HepG2 (cell line): ENCODE results near the gene EFEMP2. TPM values are rescaled to one million over a fixed set of nuclear protein-coding genes. Genes with fewer than 3 reads are reported as not detected.

Experiments
- ATAC-seq: fragments of 200-7000 bp; cut with Tn5 transposase; 3 replicates; pipeline ENCODE4 v1.9.1; 2020; ENCODE audit warnings: mild to moderate bottlenecking, moderate library complexity
- BruUV-seq: library from RNA; stranded (reverse); fragments of 400-500 nt; replicated peaks from 2 replicates; lab custom pipeline; 2021; lab: Mats Ljungman, UMichigan
- CTCF ChIA-PET: fragments of 300-600 bp; formaldehyde crosslinking; extraction: SDS; loops from one replicate; lab custom pipeline; 2021; ENCODE audit warnings: low total read pairs, inconsistent platforms, low intra/inter-chr PET ratio; lab: Yijun Ruan, JAX
- POLR2A ChIA-PET: fragments of 350-600 bp; sonication (Branson Sonifier 250); formaldehyde crosslinking; loops from one replicate; lab custom pipeline; 2020; ENCODE audit warnings: antibody characterized with exemption, inconsistent platforms; lab: Yijun Ruan, JAX
- DNase-seq: peaks from one replicate; pipeline ENCODE4 v3.0.0-alpha.2; 2015; ENCODE audit warnings: low spot score
- FAIRE-seq: peaks from 3 replicates; lab custom pipeline; 2011; peaks lifted over from hg19 to GRCh38; lab: Jason Lieb, UNC
- H2AFZ ChIP-seq: one replicate; pipeline ENCODE4 v1.6.1; 2011; ENCODE audit warnings: low read length, inconsistent platforms
- H3K27ac ChIP-seq: fragments of 300-600 bp; 3 replicates; pipeline ENCODE4 v1.8.0; 2011; ENCODE audit warnings: mixed run types, mild to moderate bottlenecking, mixed read lengths, low read length, inconsistent platforms; ENCODE audit not compliant: insufficient read depth; ENCODE audit errors: extremely low read length
- H3K27me3 ChIP-seq, 2 experiments: fragments of 200-600 bp in 1 of 2; 2 replicates in 1 of 2; 3 replicates in 1 of 2; pipeline versions ENCODE4 v1.6.0 to v1.8.0; 2011; ENCODE audit warnings: low read length in 2 of 2, mild to moderate bottlenecking in 2 of 2, moderate library complexity in 2 of 2, inconsistent platforms in 1 of 2; ENCODE audit not compliant: insufficient read depth in 2 of 2, control insufficient read depth in 1 of 2
- H3K36me3 ChIP-seq, 2 experiments: fragments of 200-600 bp in 1 of 2; replicated peaks in 1 of 2; 2 replicates in 1 of 2; 3 replicates in 1 of 2; pipeline versions ENCODE4 v1.5.1 to v1.8.0; 2011; ENCODE audit warnings: low read length in 2 of 2, inconsistent platforms in 1 of 2; ENCODE audit not compliant: insufficient read depth in 2 of 2, control insufficient read depth in 1 of 2
- H3K4me1 ChIP-seq: 2 replicates; pipeline ENCODE4 v1.5.1; 2012; ENCODE audit warnings: low read length, inconsistent platforms; ENCODE audit not compliant: insufficient read depth
- H3K4me2 ChIP-seq: 2 replicates; pipeline ENCODE4 v1.6.0; 2011; ENCODE audit warnings: low read depth, low read length, inconsistent platforms
- H3K4me3 ChIP-seq, 3 experiments: fragments of 200-600 bp in 1 of 3; sonication (generic), shearing (Covaris generic) in 1 of 3; replicated peaks in 1 of 3; 2 replicates each; pipeline ENCODE4 v1.5.1; 2011 to 2016; ENCODE audit warnings: low read length in 3 of 3, inconsistent platforms in 2 of 3, low read depth in 2 of 3, mild to moderate bottlenecking in 2 of 3, control low read depth in 1 of 3, mixed read lengths in 1 of 3; ENCODE audit not compliant: insufficient read depth in 1 of 3
- H3K79me2 ChIP-seq: one replicate; pipeline ENCODE4 v1.6.1; 2011; ENCODE audit warnings: low read length, inconsistent platforms; ENCODE audit not compliant: insufficient read depth
- H3K9ac ChIP-seq: 2 replicates; pipeline ENCODE4 v1.6.0; 2011; ENCODE audit warnings: mild to moderate bottlenecking, low read depth, low read length, inconsistent platforms; ENCODE audit not compliant: insufficient read depth
- H3K9me3 ChIP-seq: 2 replicates; pipeline ENCODE4 v1.5.1; 2012; ENCODE audit warnings: mild to moderate bottlenecking, low read length
- H4K20me1 ChIP-seq: 2 replicates; pipeline ENCODE4 v1.6.0; 2011; ENCODE audit warnings: inconsistent platforms, mild to moderate bottlenecking, low read length, moderate library complexity; ENCODE audit not compliant: insufficient read depth
- BHLHE40 ChIP-seq: IDR thresholded peaks from 2 replicates; pipeline ENCODE4 v1.6.1; 2011; ENCODE audit warnings: low read length, improper control_type of control experiment
- ELF3 ChIP-seq: IDR thresholded peaks from 2 replicates; pipeline ENCODE4 v1.6.1; 2016; ENCODE audit warnings: missing genetic modification reagents, missing compliant biosample characterization
- GABPB1 ChIP-seq: IDR thresholded peaks from 2 replicates; pipeline ENCODE4 v1.6.1; 2016; ENCODE audit warnings: mild to moderate bottlenecking, missing genetic modification reagents, moderate library complexity, missing compliant biosample characterization
- GATAD2A ChIP-seq: IDR thresholded peaks from 2 replicates; pipeline ENCODE4 v1.6.1; 2016
- HDAC2 ChIP-seq: sonication (generic); formaldehyde crosslinking; IDR thresholded peaks from 2 replicates; pipeline ENCODE4 v1.4.0; 2020; ENCODE audit warnings: missing genetic modification reagents
- HNF4A ChIP-seq: sonication (generic); formaldehyde crosslinking; IDR thresholded peaks from 2 replicates; pipeline ENCODE4 v1.4.0; 2020; ENCODE audit warnings: missing genetic modification reagents
- KAT8 ChIP-seq: IDR thresholded peaks from 2 replicates; pipeline ENCODE4 v1.6.1; 2016; ENCODE audit warnings: missing genetic modification reagents, missing compliant biosample characterization
- NFYC ChIP-seq: IDR thresholded peaks from 2 replicates; pipeline ENCODE4 v1.6.1; 2016; ENCODE audit warnings: missing genetic modification reagents, missing compliant biosample characterization
- PHB2 ChIP-seq: fragments of 450-650 bp; IDR thresholded peaks from 2 replicates; pipeline ENCODE4 v1.6.1; 2018; ENCODE audit not compliant: partially characterized antibody
- PHF20 ChIP-seq: sonication (generic); formaldehyde crosslinking; IDR thresholded peaks from 2 replicates; pipeline ENCODE4 v1.5.0; 2020; ENCODE audit warnings: mild to moderate bottlenecking, missing genetic modification reagents
- POLR2AphosphoS2 ChIP-seq: IDR thresholded peaks from 2 replicates; pipeline ENCODE4 v1.6.1; 2011; ENCODE audit warnings: low read depth, low read length, improper control_type of control experiment
- RAD51 ChIP-seq: fragments of 450-650 bp; IDR thresholded peaks from 2 replicates; pipeline ENCODE4 v1.6.1; 2016; ENCODE audit warnings: borderline replicate concordance
- RFXANK ChIP-seq: IDR thresholded peaks from 2 replicates; pipeline ENCODE4 v1.6.1; 2016
- SPEN ChIP-seq: sonication (generic); formaldehyde crosslinking; IDR thresholded peaks from 2 replicates; pipeline ENCODE4 v1.5.1; 2020; ENCODE audit warnings: low read depth, mild to moderate bottlenecking, missing genetic modification reagents
- STAT5B ChIP-seq: sonication (generic); formaldehyde crosslinking; IDR thresholded peaks from 2 replicates; pipeline ENCODE4 v1.4.0; 2020; ENCODE audit warnings: missing genetic modification reagents
- THAP11 ChIP-seq: IDR thresholded peaks from 2 replicates; pipeline ENCODE4 v1.6.1; 2016; ENCODE audit warnings: missing biosample characterization, missing genetic modification reagents
- XBP1 ChIP-seq: sonication (generic); formaldehyde crosslinking; IDR thresholded peaks from 2 replicates; pipeline ENCODE4 v1.5.0; 2020; ENCODE audit warnings: missing genetic modification reagents
- ZMYM3 ChIP-seq: sonication (generic); formaldehyde crosslinking; IDR thresholded peaks from 2 replicates; pipeline ENCODE4 v1.5.1; 2020; ENCODE audit warnings: mild to moderate bottlenecking, missing genetic modification reagents
- ZMYM4 ChIP-seq: sonication (generic); formaldehyde crosslinking; IDR thresholded peaks from 2 replicates; pipeline ENCODE4 v1.8.1; 2023; ENCODE audit warnings: mild to moderate bottlenecking, missing genetic modification reagents
- ZNF205 ChIP-seq: IDR thresholded peaks from 2 replicates; pipeline ENCODE4 v1.6.1; 2018; ENCODE audit warnings: missing biosample characterization, missing genetic modification reagents
- ZNF263 ChIP-seq: sonication (generic); formaldehyde crosslinking; IDR thresholded peaks from 2 replicates; pipeline ENCODE4 v1.4.0; 2020; ENCODE audit warnings: missing genetic modification reagents
- ZNF546 ChIP-seq: sonication (generic); formaldehyde crosslinking; conservative IDR thresholded peaks from 2 replicates; pipeline ENCODE4 v1.8.1; 2023; ENCODE audit warnings: mild to moderate bottlenecking, missing genetic modification reagents
- ZNF629 ChIP-seq: sonication (generic); formaldehyde crosslinking; conservative IDR thresholded peaks from 2 replicates; pipeline ENCODE4 v1.5.0; 2020; ENCODE audit warnings: missing genetic modification reagents
- ZSCAN9 ChIP-seq: IDR thresholded peaks from 2 replicates; pipeline ENCODE4 v1.6.1; 2016; ENCODE audit warnings: borderline replicate concordance
- ZZZ3 ChIP-seq: sonication (generic); formaldehyde crosslinking; IDR thresholded peaks from 2 replicates; pipeline ENCODE4 v1.4.0; 2020; ENCODE audit warnings: missing genetic modification reagents, mild to moderate bottlenecking, borderline replicate concordance
- WGBS: methylation state at CpG from one replicate; pipeline ENCODE4 v1.1.6; 2017; ENCODE audit warnings: low lambda C conversion rate; 5-methylcytosine and 5-hydroxymethylcytosine counted together
- in situ Hi-C: cut with HindIII; loops from 2 replicates; pipeline ENCODE4 v1.10.0; 2017; ENCODE audit warnings: low pct_unique_long_range_greater_than_20kb; ENCODE audit not compliant: extremely low pct_ligation_motif_present
- intact Hi-C: fragments of 100-400 bp; cut with micrococcal nuclease; formaldehyde crosslinking; loops from one replicate; pipeline ENCODE4 v1.10.0; 2022; ENCODE audit not compliant: unreplicated experiment
- polyA plus RNA-seq, 8 experiments: library from polyadenylated mRNA; depleted of rRNA in 3 of 8; stranded (reverse) in 7 of 8; unstranded in 1 of 8; fragments of >200 nt; fragmentation: Illumina TruSeq in 4 of 8; extraction: Trizol in 4 of 8; gene quantifications; 2 replicates each; pipeline versions ENCODE4 v1.2.1 to v1.2.3, GENCODE V29; 2011 to 2016; ENCODE audit warnings: low read depth in 4 of 8, missing spikeins in 1 of 8, mixed read lengths in 1 of 8; ENCODE audit not compliant: insufficient read depth in 1 of 8
- total RNA-seq, 5 experiments: library from RNA; depleted of rRNA; stranded (reverse); fragments of >200 nt; fragmentation: Illumina TruSeq; extraction: Trizol; gene quantifications; 2 replicates each; pipeline ENCODE4 v1.2.3, GENCODE V29; 2016; ENCODE audit warnings: low read depth in 1 of 5
- TF ChIP-seq, protein P1 (sequence below): IDR thresholded peaks from 2 replicates; pipeline ENCODE4 v1.6.1; 2012; ENCODE audit warnings: inconsistent platforms
- TF ChIP-seq, protein P2 (sequence below): IDR thresholded peaks from 2 replicates; pipeline ENCODE4 v1.6.1; 2016

The EFEMP2 gene
- total and polyA plus RNA-seq, 2 of the 13 experiments (the other 11 are each of a cell fraction or from before 2014, with no cell fraction given): 7.4 to 29.7 TPM

- no peak for TF ChIP-seq POLR2AphosphoS2
- TF ChIP-seq XBP1: no peak
- TF ChIP-seq PHF20 (CRISPR knock-in tag): no peak
Observed at GRCh38 chr11:65822776-65823528, 49.6 kb downstream of the EFEMP2 start (continued).

- Histone ChIP-seq H3K27me3 (no peaks in the 10 kb centered on the region), H3K4me1 (peaks cover 30% of the 10 kb centered on the region), H3K9ac (peak overlapping the region; percentile 27; the same call in 1 of the 2 replicates), H2AFZ (peak overlapping the region; percentile 59), H3K36me3 (no peaks in the 10 kb centered on the region), H3K4me2 (peak overlapping the region; percentile 70), H3K4me3 (peak overlapping the region in 2 of 3 experiments; percentile 3 to 51; a peak in 2 of 6 replicates), H3K27ac (no peak overlapping the region), H4K20me1 (no peaks in the 10 kb centered on the region), H3K9me3 (no peaks in the 10 kb centered on the region), H3K79me2 (no peaks in the 10 kb centered on the region)
- no TSS peak for BruUV-seq
- FAIRE-seq: no peak
- DNase-seq: peak; percentile 20
- ChIA-PET CTCF (no interaction called here), POLR2A (interaction anchor here (0.8 to 1.1 kb wide), 2 partner anchors 39 to 71 kb away, joined by 4 read pairs; partner anchors contain the start of gene MUS81)
- in situ Hi-C loops: no loop called here
- peak; percentile 59 for ATAC-seq
- intact Hi-C loops: loop anchor here (1.0 kb wide), 1 partner anchor 110 kb away; no protein-coding TSS in a partner anchor
- 0% methylated on average over 2 of the region's 8 CpGs for WGBS
- no peak for TF ChIP-seq STAT5B (CRISPR knock-in tag)
- TF ChIP-seq, protein P1, sequence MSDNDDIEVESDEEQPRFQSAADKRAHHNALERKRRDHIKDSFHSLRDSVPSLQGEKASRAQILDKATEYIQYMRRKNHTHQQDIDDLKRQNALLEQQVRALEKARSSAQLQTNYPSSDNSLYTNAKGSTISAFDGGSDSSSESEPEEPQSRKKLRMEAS: peak; percentile 62; the same call in 1 of the 2 replicates
- no peak for TF ChIP-seq KAT8 (CRISPR knock-in tag)
- peak; percentile 34; the same call in 1 of the 2 replicates for TF ChIP-seq BHLHE40
- TF ChIP-seq ZNF263 (CRISPR knock-in tag): peak; percentile 69
- TF ChIP-seq HNF4A (CRISPR knock-in tag): peak; percentile 91
- peak; percentile 88 for TF ChIP-seq ELF3
- TF ChIP-seq RFXANK (CRISPR knock-in tag): no peak
- TF ChIP-seq RAD51: no peak
- 0 out of 2 replicates have a peak, but pooled peaks have one; percentile 11 for TF ChIP-seq ZNF629 (CRISPR knock-in tag)
- no peak for TF ChIP-seq PHB2
- TF ChIP-seq NFYC (CRISPR knock-in tag): no peak
- TF ChIP-seq ZNF546 (CRISPR knock-in tag): no peak
- TF ChIP-seq, protein P2, sequence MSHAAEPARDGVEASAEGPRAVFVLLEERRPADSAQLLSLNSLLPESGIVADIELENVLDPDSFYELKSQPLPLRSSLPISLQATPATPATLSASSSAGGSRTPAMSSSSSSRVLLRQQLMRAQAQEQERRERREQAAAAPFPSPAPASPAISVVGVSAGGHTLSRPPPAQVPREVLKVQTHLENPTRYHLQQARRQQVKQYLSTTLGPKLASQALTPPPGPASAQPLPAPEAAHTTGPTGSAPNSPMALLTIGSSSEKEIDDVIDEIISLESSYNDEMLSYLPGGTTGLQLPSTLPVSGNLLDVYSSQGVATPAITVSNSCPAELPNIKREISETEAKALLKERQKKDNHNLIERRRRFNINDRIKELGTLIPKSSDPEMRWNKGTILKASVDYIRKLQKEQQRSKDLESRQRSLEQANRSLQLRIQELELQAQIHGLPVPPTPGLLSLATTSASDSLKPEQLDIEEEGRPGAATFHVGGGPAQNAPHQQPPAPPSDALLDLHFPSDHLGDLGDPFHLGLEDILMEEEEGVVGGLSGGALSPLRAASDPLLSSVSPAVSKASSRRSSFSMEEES (CRISPR knock-in tag): peak; percentile 75; the same call in 1 of the 2 replicates
- peak; percentile 71; the same call in 1 of the 2 replicates for TF ChIP-seq ZMYM3 (CRISPR knock-in tag)
- peak; percentile 53; the same call in 1 of the 2 replicates for TF ChIP-seq HDAC2 (CRISPR knock-in tag)
- TF ChIP-seq THAP11 (CRISPR knock-in tag): peak; percentile 37; the same call in 1 of the 2 replicates
- TF ChIP-seq ZZZ3 (CRISPR knock-in tag): no peak
- peak; percentile 56 for TF ChIP-seq GABPB1 (CRISPR knock-in tag)
- TF ChIP-seq ZNF205: no peak
- peak; percentile 46; the same call in 1 of the 2 replicates for TF ChIP-seq SPEN (CRISPR knock-in tag)
- TF ChIP-seq ZMYM4: peak; percentile 42; the same call in 1 of the 2 replicates
- no peak for TF ChIP-seq ZSCAN9 (CRISPR knock-in tag)
- TF ChIP-seq GATAD2A: peak; percentile 58
Observed at GRCh38 chr11:65821107-65821506, 51.5 kb downstream of the EFEMP2 start.
